ENCODE measurements around the gene MEIS1.

DNA sequence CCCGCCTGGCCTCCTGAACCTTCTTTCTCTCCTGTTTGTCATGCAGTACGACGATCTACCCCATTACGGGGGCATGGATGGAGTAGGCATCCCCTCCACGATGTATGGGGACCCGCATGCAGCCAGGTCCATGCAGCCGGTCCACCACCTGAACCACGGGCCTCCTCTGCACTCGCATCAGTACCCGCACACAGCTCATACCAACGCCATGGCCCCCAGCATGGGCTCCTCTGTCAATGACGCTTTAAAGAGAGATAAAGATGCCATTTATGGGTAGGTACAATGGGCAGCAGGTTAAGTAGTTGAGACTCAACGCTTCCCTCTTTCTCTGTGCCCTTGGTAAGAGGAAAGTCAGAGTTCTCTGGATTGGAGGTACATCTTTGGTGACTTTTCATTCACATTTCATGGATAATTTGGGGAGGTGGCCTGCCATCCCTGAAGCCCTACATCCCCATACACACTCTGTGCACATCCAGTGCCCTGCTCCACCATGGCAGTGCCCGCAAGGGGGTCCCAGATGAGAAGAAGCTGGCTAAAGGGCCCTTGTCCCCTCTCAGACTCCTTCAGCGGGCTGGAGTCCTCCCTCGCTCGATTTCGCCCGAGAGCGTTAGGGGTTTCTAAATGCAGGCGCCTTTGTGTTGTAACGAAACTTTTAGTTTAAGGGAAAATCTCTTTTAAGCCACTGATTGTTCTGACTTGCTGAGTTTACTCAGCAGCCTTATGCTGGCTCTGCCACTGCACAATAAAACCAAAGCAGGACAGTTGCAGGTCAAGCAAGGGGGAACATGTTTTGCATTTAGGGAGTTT lies 3.0 kb downstream of the MEIS1 start:
- TF ChIP-seq STAT1 (IDR thresholded peaks at IDR 0.05; ENCODE audit: unreplicated experiment) (no peak), JUNB (IDR thresholded peaks at IDR 0.05; ENCODE audit: unreplicated experiment) (no peak), EZH2phosphoT487 (IDR thresholded peaks at IDR 0.05; ENCODE audit: unreplicated experiment) (peak; percentile 89), POLR2AphosphoS5 (IDR thresholded peaks at IDR 0.05; ENCODE audit: low read depth) (no peak), REST (IDR thresholded peaks at IDR 0.05; ENCODE audit: unreplicated experiment) (no peak), EZH2 (IDR thresholded peaks at IDR 0.05; ENCODE audit: low read depth, unreplicated experiment) (peak; percentile 87), ZNF114 (CRISPR knock-in tag; IDR thresholded peaks at IDR 0.05) (no peak), ZNF331 (CRISPR knock-in tag; IDR thresholded peaks at IDR 0.05; ENCODE audit: low read depth) (no peak), NANOG (IDR thresholded peaks at IDR 0.05; ENCODE audit: borderline replicate concordance) (no peak)
- TF ChIP-seq, protein P1, sequence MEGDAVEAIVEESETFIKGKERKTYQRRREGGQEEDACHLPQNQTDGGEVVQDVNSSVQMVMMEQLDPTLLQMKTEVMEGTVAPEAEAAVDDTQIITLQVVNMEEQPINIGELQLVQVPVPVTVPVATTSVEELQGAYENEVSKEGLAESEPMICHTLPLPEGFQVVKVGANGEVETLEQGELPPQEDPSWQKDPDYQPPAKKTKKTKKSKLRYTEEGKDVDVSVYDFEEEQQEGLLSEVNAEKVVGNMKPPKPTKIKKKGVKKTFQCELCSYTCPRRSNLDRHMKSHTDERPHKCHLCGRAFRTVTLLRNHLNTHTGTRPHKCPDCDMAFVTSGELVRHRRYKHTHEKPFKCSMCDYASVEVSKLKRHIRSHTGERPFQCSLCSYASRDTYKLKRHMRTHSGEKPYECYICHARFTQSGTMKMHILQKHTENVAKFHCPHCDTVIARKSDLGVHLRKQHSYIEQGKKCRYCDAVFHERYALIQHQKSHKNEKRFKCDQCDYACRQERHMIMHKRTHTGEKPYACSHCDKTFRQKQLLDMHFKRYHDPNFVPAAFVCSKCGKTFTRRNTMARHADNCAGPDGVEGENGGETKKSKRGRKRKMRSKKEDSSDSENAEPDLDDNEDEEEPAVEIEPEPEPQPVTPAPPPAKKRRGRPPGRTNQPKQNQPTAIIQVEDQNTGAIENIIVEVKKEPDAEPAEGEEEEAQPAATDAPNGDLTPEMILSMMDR (conservative IDR thresholded peaks at IDR 0.05; ENCODE audit: low read depth in 2 of 2) = no peak
